ENCODE data around the gene TUBB2B. TPM values are rescaled to one million over a fixed set of nuclear protein-coding genes. Genes with fewer than 3 reads are reported as not detected.
"Not testable (repeated sequence)": the region's sequence is repeated elsewhere in the genome, so short reads cannot be mapped to it uniquely, and the experiment has no call there.

The TUBB2B gene
- total RNA-seq, 1 experiment from 2014 or later, result 104 TPM

DNA sequence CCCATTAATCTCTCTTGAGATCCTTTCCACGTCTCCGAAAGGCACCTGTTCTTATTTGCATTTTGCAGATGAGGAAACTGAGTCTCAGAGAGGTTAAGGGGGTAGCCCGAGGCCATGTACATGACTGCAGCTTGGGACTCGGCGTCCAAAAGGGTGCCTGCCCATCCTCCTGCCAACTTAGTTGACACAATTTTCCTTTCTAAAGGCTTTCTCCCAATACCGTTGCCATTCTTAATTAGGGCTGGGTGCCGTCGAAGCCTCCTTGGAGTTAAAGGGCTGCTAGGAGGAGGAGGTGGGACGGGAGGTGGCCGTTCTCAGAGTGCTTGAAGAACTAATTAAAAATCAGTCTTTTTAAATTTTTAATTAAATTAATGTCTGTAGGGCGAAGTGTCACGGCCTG is 30.7 kb upstream of the TUBB2B start:
- no peak for DNase-seq (ENCODE audit: low read depth)

GRCh38 chr6:3253597-3253961 is 26.1 kb upstream of the TUBB2B start:
- DNase-seq (ENCODE audit: low read depth), result no peak

- DNase-seq (ENCODE audit: low read depth), result peak; percentile 46
These were observed 25.6 kb upstream of the TUBB2B start for GRCh38 chr6:3252861-3253596.

- peak; percentile 96 for DNase-seq (ENCODE audit: low read depth)
These were observed 24.9 kb upstream of the TUBB2B start for GRCh38 chr6:3252369-3252768.

GRCh38 chr6:3251462-3252314 is 24.2 kb upstream of the TUBB2B start:
- peak; percentile 89 for DNase-seq (ENCODE audit: low read depth)

GRCh38 chr6:3250231-3250675 is 22.8 kb upstream of the TUBB2B start:
- no peak for DNase-seq (ENCODE audit: low read depth)

- no peak for DNase-seq (ENCODE audit: low read depth)
These were observed 22.4 kb upstream of the TUBB2B start for GRCh38 chr6:3249821-3250220.

- DNase-seq (ENCODE audit: low read depth), result peak; percentile 82
These were observed 20.0 kb upstream of the TUBB2B start for GRCh38 chr6:3247255-3248146.

GRCh38 chr6:3245216-3245615 is 17.8 kb upstream of the TUBB2B start:
- DNase-seq (ENCODE audit: low read depth), result no peak

DNA sequence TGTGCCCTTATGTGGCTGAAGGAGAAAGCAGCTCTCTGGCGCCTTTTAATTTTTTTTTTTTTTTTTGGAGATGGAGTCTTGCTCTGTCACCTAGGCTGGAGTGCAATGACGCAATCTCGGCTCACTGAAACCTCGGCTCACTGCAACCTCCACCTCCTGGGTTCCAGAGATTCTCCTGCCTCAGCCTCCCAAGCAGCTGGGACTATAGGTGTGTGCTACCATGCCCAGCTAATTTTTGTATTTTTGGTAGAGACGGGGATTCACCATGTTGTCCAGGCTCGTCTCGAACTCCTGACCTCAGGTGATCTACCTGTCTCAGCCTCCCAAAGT is 17.3 kb upstream of the TUBB2B start:
- not testable (repeated sequence) for DNase-seq (ENCODE audit: low read depth)

DNA sequence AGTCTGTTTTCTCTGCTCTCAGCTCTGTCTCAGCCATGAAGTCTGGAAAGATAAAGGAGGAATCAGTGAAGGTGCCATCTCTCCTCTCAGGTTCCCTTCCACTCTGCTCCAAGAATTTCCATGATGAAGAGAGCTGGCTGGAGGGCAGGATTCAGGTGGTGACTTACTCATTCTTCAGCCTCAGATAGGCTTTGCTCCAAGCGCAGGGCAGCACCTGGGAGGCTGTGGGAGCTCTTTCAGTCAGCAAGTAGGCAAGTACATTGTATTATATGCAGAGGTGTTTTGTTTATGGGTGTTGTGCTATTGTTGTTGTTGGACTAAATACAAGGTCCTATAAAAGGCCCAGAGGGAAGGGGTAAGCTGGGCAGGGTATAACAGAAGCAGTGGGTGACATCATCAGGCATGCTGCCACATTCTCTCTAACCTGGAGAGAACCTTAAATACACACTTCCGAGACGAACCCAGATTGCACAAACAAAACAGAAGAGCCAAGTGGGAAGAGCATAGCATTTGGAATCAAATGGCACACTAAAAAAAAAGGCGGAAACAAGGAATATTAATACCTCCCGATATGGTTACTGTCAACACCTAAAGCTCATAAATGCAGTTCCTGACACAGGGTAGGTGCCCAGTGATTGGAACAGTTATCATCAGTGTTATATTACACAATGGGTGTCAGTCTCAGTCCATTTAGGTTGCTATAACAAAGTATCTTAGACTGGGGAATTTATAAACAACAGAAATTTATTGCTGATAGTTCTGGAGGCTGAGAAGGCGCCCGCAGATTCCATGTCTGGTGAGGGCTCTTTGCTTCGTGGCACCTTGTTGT is 16.8 kb upstream of the TUBB2B start:
- no peak for DNase-seq (ENCODE audit: low read depth)

GRCh38 chr6:3242768-3243167 is 15.3 kb upstream of the TUBB2B start:
- DNase-seq (ENCODE audit: low read depth), result no peak

DNA sequence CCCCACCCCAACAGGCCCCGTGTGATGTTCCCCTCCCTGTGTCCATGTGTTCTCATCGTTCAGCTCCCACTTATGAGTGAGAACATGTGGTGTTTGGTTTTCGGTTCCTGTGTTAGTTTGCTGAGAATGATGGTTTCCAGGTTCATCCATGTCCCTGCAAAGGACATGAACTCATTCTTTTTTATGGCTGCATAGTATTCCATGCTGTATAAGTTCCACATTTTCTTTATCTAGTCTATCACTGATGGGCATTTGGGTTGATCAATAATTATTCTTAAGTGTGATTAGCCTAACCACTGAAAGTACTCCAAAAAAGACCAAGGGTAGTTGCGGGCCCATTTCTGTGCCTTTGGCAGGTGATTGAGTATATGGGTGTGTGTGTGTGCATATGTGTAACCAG is 14.3 kb upstream of the TUBB2B start:
- not testable (repeated sequence) for DNase-seq (ENCODE audit: low read depth)

GRCh38 chr6:3240595-3240994 is 13.1 kb upstream of the TUBB2B start:
- DNase-seq (ENCODE audit: low read depth), result no peak

- no peak for DNase-seq (ENCODE audit: low read depth)
These were observed 11.8 kb upstream of the TUBB2B start for GRCh38 chr6:3239110-3239830.

GRCh38 chr6:3237761-3238662 is 10.6 kb upstream of the TUBB2B start:
- DNase-seq (ENCODE audit: low read depth), result no peak

DNA sequence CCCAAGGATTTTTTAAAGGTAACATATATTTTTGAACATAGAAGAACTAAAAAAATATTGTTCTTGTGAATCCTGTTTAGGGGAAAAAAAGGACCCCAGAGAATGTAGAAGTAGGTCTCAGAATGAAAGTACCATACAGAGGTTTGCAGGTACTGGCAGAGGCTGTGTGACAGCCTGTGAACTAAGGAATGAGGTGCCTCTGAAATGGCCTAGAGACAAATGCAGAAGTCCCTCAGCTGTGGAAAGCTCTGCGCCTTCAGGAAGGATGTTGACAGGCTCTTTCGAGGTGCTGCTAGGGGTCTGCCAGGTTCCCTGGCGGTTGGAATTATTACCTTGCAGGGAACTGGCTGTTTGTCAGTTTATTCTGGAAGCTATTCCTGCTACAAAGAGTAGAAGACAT is 8.6 kb upstream of the TUBB2B start:
- no peak for DNase-seq (ENCODE audit: low read depth)

GRCh38 chr6:3235486-3235885 is 8.0 kb upstream of the TUBB2B start:
- no peak for DNase-seq (ENCODE audit: low read depth)

GRCh38 chr6:3233904-3234303 is 6.5 kb upstream of the TUBB2B start:
- DNase-seq (ENCODE audit: low read depth), result no peak

DNA sequence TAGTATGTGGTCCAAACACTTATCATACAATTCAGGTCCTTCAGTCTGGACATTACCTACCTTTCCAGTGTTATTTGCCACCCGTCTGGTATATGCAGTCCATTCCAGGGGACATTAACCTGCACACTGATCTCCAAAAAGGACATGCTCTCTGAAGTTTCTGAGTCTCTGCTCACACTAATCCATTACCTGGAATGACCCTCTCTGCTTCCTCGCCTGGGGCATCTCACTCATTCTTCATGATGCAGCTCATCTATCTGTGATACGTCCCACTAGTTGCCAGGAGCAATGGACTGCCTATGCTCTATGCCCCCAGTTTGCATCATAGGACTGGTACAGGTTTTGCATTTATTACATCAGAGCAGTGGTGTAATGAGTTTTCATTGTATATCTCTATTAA is 5.9 kb upstream of the TUBB2B start:
- no peak for DNase-seq (ENCODE audit: low read depth)
